IPS-15b (cell line): ENCODE results near the gene TNS4.

Experiments used
- H3K27me3 ChIP-seq: one replicate; pipeline ENCODE4 v1.6.1; 2013; ENCODE audit warnings: low read length; ENCODE audit not compliant: control insufficient read depth, insufficient read depth
- H3K36me3 ChIP-seq: one replicate; pipeline ENCODE4 v1.6.1; 2013; ENCODE audit warnings: low read length; ENCODE audit not compliant: control insufficient read depth, insufficient read depth
- H3K4me1 ChIP-seq: one replicate; pipeline ENCODE4 v1.6.1; 2013; ENCODE audit warnings: mild to moderate bottlenecking, low read length; ENCODE audit not compliant: control insufficient read depth, insufficient read depth
- H3K4me3 ChIP-seq: one replicate; pipeline ENCODE4 v1.5.1; 2013; ENCODE audit warnings: low read depth, low read length
- H3K9ac ChIP-seq: one replicate; pipeline ENCODE4 v1.6.1; 2013; ENCODE audit warnings: low read depth, mild to moderate bottlenecking, low read length
- H3K9me3 ChIP-seq: one replicate; pipeline ENCODE4 v1.6.1; 2013; ENCODE audit warnings: mild to moderate bottlenecking, low read length; ENCODE audit not compliant: control insufficient read depth, insufficient read depth

Gene TNS4

DNA sequence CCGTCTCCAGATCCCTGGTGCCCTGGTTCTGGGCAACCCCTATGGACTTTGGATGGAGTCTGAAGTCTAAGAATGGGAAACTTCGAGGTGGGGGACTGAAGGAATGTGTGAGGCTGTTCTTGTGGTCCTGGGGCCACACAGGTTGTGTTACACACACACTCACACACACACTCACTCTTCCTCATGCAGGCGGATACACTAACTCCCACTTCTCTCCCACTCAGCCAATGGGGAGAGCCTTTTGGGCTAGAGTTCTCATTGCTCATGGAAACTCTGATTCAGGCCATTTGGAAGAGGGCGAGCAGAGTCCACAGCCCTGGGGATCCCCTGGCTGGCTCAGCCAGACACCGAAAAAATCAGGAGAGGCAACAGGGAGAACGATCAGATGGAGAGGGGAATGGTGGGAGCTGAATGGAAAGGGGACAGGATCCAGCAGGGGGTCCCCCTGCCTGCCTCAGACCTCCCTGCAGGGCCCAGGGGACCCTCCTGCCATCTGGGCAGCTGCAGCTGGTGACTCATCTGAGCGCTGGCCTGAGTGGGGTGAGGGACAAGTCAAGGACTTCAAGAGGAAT is 49.1 kb downstream of the TNS4 start:
- Histone ChIP-seq H3K36me3 (peaks cover 19% of the 10 kb centered on the region), H3K4me1 (no peaks in the 10 kb centered on the region), H3K27me3 (no peaks in the 10 kb centered on the region), H3K9ac (no peak overlapping the region), H3K9me3 (no peaks in the 10 kb centered on the region), H3K4me3 (no peak overlapping the region)

DNA sequence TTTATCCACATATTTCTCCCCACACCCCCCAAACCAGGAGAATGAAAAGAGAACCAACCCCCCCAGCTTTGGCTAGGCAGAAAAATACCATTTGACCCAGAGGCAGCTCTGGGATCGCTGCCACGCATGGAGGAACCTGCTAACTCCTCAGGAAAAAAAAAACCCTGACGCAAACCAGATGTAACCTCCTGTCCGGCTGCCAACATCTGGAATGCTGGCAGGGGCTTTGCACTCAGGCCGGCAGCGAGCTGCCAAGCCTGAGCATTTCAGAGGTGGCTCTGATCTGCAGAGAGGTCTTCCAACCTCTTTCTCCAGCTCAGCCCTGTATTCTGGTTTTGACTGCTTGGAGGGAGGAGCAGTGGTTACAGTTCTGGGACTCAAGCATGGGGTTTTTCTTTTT is 50.0 kb downstream of the TNS4 start:
- H3K9me3 ChIP-seq, result no peaks in the 10 kb centered on the region
- H3K27me3 ChIP-seq, result no peaks in the 10 kb centered on the region
- peaks cover 17% of the 10 kb centered on the region for H3K36me3 ChIP-seq
- no peaks in the 10 kb centered on the region for H3K4me1 ChIP-seq
- no peak overlapping the region for H3K9ac ChIP-seq
- no peak overlapping the region for H3K4me3 ChIP-seq

DNA sequence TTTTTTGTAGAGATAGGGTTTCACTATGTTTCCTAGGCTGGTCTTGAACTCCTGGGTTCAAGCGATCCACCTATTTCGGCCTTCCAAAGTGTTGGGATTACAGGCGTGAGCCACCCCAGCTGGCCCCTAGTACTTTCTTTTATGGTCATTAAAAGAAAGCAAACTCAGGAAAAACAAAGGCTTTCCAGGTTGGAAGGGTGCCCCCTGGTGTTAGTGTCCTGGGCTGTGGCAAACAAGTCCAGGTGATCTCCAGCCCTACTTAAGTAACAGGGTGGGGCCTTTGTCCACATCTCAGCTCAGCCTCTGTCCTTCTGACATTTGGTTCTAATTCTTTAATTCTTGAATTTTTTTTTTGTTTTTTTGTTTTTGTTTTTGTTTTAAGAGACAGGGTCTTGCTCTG is 51.2 kb downstream of the TNS4 start:
- H3K4me3 ChIP-seq, result no peak overlapping the region

DNA sequence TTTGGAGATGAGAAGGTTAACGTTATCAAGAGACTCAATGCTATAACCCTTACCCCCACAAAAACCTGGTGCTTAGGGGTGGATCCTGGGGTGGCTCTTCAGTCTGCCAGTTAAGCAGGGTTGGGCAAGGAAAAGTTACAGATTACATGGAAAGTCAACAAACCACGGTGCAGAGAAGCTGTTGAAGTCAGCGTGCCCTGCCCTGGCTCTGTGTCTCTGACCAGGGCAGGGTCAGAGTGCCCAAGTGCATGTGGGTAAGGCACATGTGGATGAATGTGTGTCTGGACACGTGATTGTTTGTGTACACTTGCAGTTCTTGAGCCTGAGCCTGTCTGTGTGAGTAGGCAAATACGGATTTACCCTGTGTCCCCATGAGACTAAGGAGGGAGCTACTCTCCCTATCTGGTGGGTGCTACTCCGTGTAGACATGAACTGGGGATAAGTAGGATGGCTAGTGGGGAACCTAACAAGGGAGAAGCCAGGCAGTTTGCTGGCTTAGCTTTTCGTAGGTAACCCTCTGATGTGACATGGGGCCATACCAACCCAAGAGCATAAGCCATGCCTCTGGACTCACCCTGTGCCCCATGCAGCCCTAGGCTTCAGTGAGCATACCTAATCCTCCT is 52.7 kb downstream of the TNS4 start:
- peaks cover 13% of the 10 kb centered on the region for H3K4me1 ChIP-seq
- no peak overlapping the region for H3K9ac ChIP-seq
- no peaks in the 10 kb centered on the region for H3K9me3 ChIP-seq

More for the DNA sequence above, 51.2 kb downstream of the TNS4 start:
- H3K4me1 ChIP-seq, result peaks cover 5% of the 10 kb centered on the region
- peaks cover 17% of the 10 kb centered on the region for H3K36me3 ChIP-seq
- H3K27me3 ChIP-seq, result no peaks in the 10 kb centered on the region
- no peak overlapping the region for H3K9ac ChIP-seq
- no peaks in the 10 kb centered on the region for H3K9me3 ChIP-seq

DNA sequence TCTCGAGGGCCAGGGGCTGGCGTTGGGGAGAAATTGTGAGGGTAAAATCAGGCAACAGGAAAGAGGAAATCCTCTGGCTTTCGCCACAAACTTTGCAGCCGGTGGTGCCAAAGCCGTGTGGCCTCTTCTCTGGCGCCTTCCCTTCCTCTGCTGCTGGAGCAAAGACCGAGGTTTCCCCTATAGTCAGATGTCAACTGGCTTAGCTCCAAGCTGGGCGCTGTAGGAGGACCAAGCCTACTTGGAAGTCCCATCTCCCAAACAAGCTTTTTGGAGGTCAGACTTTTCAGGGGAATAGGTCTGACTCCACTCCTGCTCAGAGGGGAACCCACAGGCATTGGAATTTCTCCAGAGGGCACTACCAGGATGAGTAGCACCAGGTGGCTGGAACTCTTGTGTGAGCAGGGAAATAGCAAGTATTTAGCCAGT is 53.2 kb downstream of the TNS4 start:
- peaks cover 4% of the 10 kb centered on the region for H3K36me3 ChIP-seq
- peaks cover 5% of the 10 kb centered on the region for H3K27me3 ChIP-seq
- no peak overlapping the region for H3K9ac ChIP-seq
- H3K4me1 ChIP-seq, result peaks cover 13% of the 10 kb centered on the region
- no peak overlapping the region for H3K4me3 ChIP-seq
- no peaks in the 10 kb centered on the region for H3K9me3 ChIP-seq

More for the DNA sequence above, 52.7 kb downstream of the TNS4 start:
- H3K36me3 ChIP-seq, result peaks cover 8% of the 10 kb centered on the region
- H3K27me3 ChIP-seq, result peaks cover 5% of the 10 kb centered on the region
- H3K4me3 ChIP-seq, result no peak overlapping the region

- Histone ChIP-seq H3K9me3 (no peaks in the 10 kb centered on the region), H3K27me3 (peaks cover 5% of the 10 kb centered on the region), H3K4me1 (peaks cover 13% of the 10 kb centered on the region), H3K9ac (no peak overlapping the region), H3K36me3 (peaks cover under 1% of the 10 kb centered on the region), H3K4me3 (no peak overlapping the region)
Measured at GRCh38 chr17:40447806-40448205, 53.6 kb downstream of the TNS4 start.

- H3K9me3 ChIP-seq, result no peaks in the 10 kb centered on the region
- no peaks in the 10 kb centered on the region for H3K36me3 ChIP-seq
- H3K4me1 ChIP-seq, result peaks cover 13% of the 10 kb centered on the region
- H3K4me3 ChIP-seq, result no peak overlapping the region
- H3K9ac ChIP-seq, result no peak overlapping the region
- peaks cover 5% of the 10 kb centered on the region for H3K27me3 ChIP-seq
Measured at GRCh38 chr17:40447148-40447644, 54.2 kb downstream of the TNS4 start.

DNA sequence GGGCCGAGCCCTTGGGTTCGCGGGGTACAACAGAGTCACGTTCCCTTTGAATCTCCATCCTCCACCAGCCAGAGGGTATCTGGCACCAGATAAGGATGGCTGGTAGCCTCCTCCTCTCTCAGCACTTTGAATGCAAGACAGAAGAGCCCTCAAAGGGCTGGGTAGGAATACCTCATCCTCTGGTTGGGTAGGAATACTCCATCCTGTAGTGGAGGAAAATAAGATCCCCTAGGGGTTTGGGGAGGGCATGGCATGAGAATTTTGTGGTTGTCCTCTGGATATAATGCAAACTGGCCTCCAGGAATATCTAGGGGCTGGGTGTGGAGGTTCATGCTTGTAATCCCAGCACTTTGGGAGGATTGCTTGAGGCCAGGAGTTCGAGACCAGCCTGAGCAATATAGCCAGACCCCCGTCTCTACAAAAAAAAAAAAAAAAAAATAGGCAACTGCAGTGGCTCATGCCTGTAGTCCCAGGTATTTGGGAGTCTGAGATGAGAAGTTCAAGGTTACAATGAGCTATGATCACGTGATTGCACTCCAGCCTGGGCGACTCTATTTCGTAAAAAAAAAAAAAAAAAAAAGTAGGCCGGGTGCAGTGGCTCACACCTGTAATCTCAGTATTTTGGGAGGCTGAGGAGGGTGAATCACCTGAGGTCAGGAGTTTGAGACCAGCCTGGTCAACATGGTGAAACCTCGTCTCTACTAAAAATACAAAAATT is 55.5 kb downstream of the TNS4 start:
- Histone ChIP-seq H3K9ac (no peak overlapping the region), H3K36me3 (no peaks in the 10 kb centered on the region), H3K9me3 (no peaks in the 10 kb centered on the region), H3K27me3 (peaks cover 5% of the 10 kb centered on the region), H3K4me3 (peak overlapping the region; percentile 69), H3K4me1 (peaks cover 13% of the 10 kb centered on the region)

DNA sequence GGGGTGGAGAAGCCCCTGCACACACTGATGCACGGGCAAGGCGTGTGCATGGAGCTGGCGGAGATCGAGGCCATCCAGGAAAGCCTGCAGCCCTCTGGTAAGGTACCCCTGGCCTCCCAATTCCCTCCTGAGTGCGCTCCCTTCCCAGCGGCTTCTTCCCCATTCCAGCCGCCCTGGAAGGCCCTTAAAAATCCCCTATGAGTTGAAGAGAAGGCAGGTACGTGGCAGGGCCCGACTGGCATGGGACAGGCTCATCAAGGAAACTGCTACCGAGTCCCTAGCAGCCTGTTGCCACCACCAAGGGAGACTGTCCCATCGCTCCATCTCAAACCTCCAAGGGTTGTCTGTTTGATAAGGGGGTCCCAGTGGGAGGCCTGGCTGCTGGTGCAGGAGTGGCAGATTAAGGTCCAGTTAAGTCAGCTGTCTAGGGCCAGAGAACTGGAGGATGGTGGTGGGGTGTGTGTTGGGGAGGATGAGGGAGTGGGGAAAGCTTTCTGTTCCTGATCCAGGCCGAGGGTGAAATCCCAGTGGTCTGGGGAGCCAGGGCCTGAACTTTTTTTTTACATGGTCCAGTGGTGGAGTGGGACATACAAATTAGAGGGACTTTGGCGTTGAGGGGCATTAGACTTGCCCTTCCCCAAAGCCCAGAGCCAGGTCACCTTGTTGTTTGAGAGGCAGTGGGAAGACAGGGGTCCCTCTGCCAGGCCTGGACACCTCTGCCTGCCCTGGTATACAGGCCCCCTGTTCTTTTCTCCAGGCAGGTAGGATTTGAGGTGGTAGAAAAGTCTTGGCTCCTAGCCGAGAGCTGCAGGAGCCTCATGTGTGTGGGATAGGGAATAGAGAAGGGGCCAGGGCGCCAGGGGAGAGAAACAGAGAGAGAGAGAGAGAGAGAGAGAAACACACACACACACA is 57.2 kb downstream of the TNS4 start:
- Histone ChIP-seq H3K4me3 (peak overlapping the region; percentile 69), H3K9me3 (no peaks in the 10 kb centered on the region), H3K27me3 (peaks cover 5% of the 10 kb centered on the region), H3K36me3 (no peaks in the 10 kb centered on the region), H3K9ac (peak overlapping the region; percentile 66), H3K4me1 (peaks cover 13% of the 10 kb centered on the region)

- H3K9ac ChIP-seq, result peak within 1 kb of the TSS; percentile 66
- peaks cover 13% of the 10 kb centered on the region for H3K4me1 ChIP-seq
- H3K36me3 ChIP-seq, result no peaks in the 10 kb centered on the region
- H3K9me3 ChIP-seq, result no peaks in the 10 kb centered on the region
- peaks cover 5% of the 10 kb centered on the region for H3K27me3 ChIP-seq
- peak within 1 kb of the TSS; percentile 69 for H3K4me3 ChIP-seq
Measured at GRCh38 chr17:40443196-40443987, 58.0 kb downstream of the TNS4 start, which contains the start of gene IGFBP4. Gene IGFBP4 (plus strand): TSS chr17:40443450. CDS start chr17:40443736, 286 bp downstream.
